Prostate gland (tissue), 2 donors: Measurements from ENCODE around the gene PASK.

Experiments used
- CTCF ChIP-seq, 4 experiments: fragments of 200-600 bp in 2 of 4; fragments of 450-650 bp in 2 of 4; sonication (generic) in 2 of 4; IDR thresholded peaks; 1 replicate in 3 of 4; 2 replicates in 1 of 4; pipeline ENCODE4 v1.5.1; 2016 to 2019; ENCODE audit warnings: antibody characterized with exemption in 4 of 4, mild to moderate bottlenecking in 2 of 4, moderate library complexity in 2 of 4
- POLR2A ChIP-seq: fragments of 450-650 bp; IDR thresholded peaks from one replicate; pipeline ENCODE4 v1.6.1; 2016; ENCODE audit warnings: antibody characterized with exemption, mild to moderate bottlenecking
- POLR2AphosphoS5 ChIP-seq: sonication (generic); formaldehyde crosslinking; IDR thresholded peaks from one replicate; pipeline ENCODE4 v1.6.1; 2017; ENCODE audit warnings: antibody characterized with exemption

- TF ChIP-seq POLR2AphosphoS5 (no peak), CTCF (IDR thresholded peaks at IDR 0.05) (no peak), POLR2A (no peak)
These were observed 10.8 kb downstream of the PASK start for GRCh38 chr2:241138471-241138870.
